GM21390 (cell line): ENCODE measurements around the gene FAM171A2.

Experiments
- ATAC-seq: cut with Tn5 transposase; IDR thresholded peaks from one replicate; pipeline ENCODE4 v1.9.1; 2021; ENCODE audit not compliant: unreplicated experiment

FAM171A2 gene

DNA sequence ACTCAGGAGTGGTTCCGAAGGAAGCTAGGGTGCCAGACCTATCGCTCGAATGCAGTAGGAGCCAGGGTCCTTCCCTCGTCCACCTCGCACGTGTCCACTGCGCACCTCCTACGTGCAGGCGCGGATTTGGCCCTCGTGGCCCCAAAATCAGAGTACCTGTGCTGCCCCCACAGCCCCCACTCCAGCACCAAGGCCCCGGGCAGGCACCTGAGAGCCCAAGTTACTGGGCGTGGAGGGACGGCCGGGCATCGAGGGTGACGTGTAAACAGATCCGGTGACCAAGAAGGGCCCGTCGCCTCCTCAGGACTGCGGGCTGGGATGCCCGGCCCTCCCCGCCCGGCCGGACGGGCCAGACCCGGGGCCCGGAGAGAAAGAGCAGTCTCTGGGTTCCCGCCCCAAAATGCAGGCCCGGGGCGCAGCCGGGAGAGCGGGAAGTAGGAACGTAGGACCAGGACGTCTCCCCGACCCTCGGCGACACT, 39.5 kb downstream of the FAM171A2 start:
- no peak for ATAC-seq

DNA sequence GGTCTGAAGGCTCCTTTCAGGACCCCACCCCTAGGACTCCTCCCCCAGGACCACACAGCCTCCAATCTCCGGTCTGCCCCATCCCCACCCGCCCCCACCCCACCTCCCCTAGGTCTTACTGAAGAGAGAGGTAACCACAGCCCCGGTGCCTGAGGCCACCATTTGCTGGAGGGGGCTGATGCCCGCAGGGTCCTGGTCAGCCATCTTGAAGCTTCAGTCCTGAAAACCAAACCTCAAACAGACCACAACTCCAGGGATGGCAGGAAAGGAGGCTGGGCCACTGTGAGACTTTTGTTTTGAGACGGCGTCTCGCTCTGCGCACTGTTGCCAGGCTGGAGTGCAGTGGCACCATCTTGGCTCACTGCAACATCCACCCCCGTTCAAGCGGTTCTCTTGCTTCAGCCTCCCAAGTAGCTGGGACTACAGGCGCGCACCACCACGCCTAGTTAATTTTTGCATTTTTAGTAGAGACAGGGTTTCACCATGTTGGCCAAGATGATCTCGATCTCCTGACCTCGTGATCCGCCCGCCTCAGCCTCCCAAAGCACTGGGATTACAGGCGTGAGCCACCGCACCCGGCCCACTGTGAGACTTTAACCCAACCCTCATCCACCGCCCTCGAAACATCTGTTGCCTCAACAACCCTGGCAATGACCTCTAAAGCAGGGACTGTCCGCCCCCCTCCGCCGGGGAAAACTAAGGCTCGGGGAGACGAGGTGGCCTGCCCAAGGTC, 40.1 kb downstream of the FAM171A2 start:
- no peak for ATAC-seq

DNA sequence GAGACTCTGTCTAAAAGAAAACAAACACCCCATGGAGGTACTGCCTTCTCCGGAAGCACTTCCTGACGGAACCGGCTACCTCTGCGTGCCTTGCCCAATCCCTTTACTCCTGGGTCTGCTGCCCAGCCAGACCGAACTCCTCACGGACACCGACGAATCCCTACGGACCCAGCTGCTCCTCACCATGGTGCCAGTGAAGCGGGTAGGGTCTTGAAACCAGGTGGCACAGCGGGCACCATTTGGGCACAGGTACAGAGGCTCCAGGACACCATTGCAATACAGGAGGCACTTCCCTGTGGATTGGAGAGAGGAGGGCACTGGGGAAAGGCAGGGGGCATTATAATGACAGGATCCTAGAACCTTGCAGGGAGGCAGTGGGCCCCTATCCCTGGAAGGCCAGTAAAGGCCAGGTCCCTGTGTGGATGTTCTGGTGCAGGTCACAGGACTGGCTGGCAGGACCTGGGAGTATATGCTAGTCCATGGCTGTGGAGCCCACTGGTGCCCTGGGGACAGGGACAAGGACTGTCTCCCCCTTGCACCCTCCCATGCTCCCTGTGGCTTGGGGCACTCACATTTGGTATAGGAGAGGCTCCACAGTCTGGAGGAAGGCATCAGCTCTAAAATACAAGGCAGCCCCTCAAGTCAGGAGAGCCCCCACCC, 41.3 kb downstream of the FAM171A2 start:
- ATAC-seq = no peak

DNA sequence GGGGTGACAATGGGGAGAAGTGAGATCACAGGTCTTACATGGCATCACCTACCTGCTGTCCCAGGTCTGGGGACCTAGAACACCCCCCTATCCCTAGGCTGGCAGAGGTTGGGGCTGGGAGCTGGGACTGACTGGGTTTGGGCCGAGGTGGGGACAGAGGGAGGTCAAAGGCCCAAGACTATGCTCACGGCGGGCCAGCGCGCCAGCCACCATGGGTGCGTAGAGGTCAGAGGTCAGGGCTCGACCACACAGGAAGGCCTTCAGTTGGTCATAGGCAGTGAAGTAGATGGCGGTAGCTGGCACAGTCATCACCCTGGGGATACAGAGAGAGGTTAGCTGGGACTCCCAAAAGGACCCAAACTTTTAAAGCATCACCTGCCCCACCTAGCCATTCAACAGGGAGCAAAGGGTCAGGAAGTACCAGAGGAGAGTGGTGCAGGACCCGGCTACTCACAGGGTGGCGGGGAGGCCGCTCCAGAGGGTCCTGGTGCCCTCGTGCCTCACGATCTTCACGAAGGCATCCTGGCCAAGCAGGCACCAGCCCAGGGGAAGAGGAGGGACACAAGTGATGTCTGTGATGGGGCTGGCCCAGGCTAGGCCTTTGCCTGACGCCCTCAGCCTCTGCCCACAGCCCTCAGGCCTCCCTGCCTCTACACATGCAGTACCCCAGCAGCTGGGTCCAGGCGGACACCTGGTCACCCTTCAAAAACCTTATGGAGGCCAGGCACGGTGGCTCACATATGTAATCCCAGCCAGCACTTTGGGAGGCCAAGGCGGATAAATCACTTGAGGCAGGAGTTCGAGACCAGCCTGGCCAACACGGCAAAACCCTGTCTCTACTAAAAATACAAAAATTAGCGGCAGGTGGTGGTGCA, 42.2 kb downstream of the FAM171A2 start:
- no peak for ATAC-seq

DNA sequence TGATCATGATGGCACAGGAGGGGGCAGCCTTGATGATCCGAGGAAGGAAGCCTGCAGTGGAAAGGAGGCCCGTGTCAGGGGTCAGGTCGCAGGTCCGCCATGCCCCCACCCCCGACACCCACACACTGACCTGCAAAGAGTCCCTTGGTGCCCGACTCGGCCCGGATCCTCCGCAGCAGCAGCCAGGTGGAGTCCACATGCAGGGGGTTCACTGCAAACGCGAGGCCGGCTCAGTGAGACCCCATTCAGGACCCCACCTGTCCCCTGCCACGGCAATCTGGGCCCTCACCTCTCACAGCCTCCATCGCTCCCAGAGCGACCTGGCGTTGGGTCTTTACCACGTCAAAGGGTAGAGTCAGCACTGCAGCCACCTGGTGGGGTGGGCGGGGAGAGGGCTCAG, 43.6 kb downstream of the FAM171A2 start:
- no peak for ATAC-seq

DNA sequence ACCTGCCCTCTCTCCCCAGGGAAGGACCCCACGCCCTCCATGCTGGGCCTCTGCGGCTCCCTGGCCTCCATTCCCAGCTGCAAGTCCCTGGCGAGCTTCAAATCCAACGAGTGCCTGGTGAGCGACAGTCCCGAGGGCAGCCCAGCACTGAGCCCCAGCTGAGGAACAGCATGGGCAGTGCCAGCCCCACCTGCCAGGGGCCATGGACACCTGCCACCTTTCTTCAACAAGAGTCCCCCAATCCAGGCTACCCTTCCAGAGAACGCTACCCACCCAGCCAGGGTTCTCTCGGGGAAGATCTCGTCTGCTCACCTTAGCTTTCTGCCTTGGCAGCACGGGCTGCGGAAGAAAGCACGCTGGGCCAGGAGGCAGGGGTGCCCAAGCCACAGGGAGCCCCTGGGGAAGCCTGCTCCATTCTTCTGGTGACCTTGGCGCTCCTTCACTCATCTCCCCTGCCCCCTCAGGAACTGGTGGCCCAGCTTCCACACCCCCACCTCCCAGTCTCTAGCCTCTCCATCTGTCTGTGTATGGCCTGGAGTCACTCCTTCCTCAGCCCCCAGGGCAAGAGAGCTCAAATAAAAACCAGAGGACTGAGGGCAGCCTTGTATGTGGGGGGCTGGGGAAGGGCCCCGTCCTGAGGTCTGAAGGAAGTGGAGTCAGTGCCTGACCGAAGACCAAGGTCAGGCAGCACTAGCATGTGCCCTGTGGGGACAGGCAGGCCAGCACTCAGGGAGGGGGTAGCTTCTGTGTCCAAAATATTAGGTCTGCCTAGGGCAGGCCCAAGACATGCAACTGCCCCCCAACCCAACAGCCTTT, 45.4 kb downstream of the FAM171A2 start:
- ATAC-seq = no peak

DNA sequence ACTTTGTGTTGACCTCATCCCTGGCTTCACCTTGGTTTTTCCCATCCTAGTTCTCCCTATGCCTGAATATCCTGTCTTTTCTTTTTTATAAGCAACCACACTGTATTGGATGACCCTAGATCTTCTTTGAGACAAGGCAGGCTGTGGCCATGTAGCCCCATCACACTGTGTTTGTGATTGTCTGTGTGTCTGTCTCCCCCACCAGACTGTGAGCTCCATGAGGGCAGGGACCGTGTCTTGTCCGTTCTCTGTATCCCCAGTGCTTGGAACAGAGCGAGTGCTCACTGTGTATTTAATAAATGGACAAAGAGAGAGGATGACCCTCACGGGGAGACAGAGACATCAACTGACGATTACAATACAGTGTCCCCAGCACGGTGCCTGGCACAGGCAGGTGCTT, 46.1 kb downstream of the FAM171A2 start:
- no peak for ATAC-seq

DNA sequence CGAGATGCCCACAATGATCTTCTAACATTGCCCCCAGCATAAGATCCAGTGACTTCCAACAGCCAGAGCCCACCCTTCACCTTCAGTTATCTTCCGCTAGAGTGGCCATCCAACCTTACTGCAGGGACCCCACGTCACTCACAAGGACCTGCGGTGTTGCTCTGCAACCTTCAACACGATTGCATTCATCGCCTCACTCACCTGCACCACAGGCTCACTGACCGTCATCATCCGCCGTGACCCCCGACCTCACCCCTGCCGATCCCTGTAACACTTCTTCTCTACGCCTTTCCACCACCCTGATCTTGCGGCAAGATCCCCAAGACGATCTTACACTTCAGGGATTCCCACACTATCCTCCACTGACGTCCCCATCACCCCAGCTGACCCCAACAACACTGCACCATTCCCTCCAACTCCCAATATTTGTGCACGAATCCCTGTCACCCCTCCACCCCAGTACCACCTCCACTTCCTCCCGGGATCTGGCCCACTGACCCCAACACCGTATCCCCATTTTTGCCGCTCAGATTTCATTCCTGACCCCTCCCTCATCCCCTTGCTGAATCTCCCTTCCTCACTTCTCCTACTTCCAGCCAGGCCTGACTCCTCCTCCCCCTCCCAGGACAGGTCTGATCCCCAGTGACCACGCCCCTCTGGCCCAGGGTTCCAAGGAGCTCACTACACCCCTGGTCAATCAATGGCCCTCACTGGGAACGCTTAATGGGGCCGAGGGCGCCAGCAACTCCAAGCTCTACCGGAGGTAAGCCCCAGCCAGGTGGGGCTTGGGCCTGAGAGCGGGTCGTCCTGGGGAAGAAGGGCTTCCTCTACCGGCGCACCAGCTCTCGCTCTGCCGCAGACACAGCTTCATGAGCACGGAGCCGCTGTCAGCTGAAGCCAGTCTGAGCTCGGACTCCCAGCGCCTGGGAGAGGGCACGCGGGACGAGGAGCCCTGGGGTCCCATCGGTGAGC, 47.6 kb downstream of the FAM171A2 start:
- no peak for ATAC-seq

DNA sequence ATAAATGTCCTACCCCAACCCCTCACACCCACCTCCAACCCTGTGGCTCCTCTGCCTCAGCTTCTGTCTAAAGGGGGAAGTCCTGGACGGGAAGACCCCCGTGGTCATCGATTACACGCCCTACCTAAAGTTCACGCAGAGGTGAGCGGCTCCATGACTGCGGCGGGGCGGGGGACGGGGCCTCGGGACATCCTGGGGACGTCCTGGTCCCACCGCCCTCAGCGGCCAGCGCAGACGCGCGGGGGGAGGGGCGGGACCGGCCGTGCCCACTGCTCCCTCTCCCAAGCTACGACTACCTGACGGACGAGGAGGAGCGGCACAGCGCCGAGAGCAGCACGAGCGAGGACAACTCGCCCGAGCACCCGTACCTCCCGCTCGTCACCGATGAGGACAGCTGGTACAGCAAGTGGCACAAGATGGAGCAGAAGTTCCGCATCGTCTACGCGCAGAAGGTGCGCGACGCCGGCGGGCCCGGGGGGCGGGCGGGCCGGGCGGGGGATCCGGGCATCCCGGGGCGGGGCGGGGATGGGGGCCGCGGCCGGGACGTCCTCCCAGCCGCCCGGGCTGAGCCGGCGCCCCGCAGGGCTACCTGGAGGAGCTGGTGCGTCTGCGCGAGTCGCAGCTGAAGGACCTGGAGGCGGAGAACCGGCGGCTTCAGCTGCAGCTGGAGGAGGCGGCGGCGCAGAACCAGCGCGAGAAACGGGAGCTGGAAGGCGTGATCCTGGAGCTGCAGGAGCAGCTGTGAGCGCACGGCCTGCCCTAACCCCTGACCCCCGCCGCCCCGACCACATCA, 48.6 kb downstream of the FAM171A2 start:
- no peak for ATAC-seq

DNA sequence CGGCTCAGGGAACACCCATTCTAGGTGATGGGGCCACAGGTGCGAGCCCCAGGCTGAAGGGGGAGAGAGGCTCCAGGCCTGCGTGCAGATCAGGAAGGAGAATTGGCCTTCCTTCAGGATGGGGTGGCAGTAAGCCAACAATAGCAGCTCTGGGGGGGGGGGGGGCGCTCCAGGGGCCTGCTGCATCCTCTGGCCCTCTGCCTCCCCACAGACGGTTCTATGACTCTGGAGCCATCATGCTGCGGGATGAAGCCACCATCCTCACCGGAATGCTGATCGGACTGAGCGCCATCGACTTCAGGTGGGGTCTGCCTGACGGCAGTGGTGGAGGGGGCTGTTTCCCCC, 49.2 kb downstream of the FAM171A2 start:
- no peak for ATAC-seq

DNA sequence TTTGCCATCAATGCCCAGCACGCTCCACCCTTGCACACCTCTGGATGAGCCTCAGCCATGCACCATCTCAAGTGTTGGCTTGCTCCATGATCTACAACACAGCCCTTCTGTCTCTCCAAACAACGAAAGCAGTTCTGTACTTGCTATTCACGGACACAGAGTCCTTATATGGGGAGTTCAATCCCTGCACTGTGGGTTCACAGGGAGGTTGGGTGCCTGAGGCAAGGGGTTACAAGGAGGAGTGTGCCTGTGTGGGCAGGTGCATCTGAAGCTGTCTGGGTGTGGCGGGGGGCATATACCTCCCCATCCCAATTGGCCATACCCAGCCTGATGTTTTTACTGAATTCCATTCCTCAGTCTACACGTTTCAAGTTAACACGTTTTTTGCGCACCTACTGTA, 49.6 kb downstream of the FAM171A2 start:
- ATAC-seq = no peak

DNA sequence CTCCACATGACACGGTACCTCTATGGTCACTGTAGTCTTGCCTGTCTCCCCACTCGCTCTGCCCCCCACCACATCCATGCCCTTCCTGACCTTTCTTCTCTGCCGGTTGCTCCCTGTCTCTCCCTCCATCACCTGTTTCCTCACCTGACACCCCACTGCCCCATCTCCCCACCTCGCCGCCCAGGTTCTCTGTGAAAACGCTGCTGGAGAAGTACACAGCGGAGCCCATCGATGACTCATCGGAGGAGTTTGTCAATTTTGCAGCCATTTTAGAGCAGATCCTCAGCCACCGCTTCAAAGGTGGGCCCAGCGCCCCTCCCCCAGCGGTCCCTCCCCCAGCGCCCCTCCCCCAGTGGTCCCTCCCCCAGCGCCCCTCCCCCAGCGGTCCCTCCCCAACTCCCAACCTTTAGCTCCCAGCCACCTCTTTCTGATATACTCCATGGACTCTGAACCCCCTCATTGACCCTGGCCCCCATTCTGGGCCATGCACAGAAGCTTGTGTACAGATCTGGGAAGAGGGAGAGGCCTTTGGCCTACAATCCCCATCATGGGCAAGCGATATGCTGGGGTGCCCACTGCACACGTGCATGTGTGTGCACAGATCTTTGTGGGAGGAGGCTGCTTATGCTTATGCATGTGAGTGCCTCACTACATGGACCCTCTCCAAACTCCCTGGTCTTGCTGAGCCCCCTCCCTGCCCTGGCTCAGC, 51.1 kb downstream of the FAM171A2 start:
- ATAC-seq = no peak

DNA sequence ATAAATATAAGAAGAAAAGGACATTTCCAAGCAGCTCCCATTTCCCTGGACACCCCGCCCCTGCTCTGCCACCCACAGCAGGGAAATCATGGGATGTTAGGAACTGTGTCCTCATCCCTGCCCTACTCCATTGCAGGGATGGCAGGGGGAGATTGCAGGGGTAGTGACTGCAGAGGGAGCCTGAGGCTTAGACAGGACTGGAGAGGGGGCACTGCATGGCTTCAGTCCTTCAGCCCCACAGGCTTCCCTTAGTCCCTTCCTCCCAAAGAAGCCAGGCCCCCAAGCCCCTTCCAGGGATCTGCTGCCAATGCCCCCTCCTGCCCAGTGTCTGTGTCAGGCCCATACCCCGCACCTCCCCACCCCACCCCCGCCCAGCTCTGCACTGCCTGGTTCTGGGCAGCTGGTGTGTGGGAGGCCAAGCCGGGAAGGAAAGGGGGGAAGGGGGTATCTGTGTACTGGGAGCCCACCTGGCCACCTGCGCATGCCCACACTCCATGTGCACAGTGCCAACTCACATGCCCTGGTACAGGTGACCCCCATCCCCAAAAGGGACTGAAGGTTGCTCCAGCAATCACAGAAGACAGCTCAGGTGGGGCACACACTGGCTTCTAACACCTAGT, 52.0 kb downstream of the FAM171A2 start:
- ATAC-seq = no peak

DNA sequence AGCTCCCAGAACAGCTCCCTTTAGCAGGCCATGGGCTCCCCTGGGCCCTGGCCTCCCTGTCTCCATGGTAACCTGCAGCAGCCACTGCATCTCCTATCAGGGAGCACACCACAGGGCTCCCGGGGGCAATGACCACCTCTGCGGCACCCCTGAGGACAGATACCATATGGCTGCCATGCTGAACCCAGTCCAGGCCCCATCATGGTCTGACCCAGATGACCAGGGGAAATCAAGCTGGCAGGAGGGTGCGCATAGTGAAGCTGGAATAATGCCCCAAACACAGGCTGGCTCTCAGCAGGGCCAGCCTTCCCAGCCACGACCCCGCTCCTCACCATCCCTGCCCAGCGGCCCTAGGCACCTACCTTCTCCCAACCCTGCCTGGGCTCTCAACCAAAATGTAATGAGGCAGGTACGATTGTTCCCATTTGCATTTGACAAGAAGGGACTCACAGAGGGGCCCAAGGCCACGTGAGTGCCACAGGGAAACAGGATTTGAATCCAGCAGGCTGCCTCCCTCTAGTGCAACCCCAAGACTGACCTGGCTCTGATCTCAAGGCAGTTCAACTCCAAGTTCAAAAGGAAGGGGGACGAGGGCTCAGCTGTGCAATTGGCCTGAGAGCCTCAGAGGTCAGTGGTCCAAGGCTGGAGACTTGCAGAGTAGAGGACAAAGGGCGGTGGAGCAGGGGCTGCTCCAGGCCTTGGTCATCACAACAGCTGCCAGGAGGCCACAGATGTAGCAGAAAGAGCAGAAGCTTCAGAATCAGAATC, 52.9 kb downstream of the FAM171A2 start:
- no peak for ATAC-seq

DNA sequence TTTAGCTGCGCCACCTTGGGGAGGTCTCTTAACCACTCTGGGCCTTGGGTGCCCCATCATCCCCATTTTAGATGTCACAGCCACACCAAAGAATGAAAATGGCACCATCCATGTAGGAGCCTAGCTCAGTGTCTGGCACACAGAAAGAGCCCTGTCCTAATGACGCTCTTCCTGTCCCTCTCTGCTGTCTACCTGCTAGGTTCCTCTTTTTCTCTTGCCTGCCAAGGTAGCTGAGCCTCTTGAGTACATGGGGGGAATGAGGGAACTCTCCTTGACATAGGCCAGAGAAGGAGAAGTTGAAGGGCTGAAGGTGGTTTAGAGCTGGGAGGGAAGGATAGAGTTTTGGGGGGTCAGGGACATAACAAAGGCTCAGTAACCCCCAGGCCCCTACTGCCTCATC, 53.5 kb downstream of the FAM171A2 start:
- no peak for ATAC-seq

DNA sequence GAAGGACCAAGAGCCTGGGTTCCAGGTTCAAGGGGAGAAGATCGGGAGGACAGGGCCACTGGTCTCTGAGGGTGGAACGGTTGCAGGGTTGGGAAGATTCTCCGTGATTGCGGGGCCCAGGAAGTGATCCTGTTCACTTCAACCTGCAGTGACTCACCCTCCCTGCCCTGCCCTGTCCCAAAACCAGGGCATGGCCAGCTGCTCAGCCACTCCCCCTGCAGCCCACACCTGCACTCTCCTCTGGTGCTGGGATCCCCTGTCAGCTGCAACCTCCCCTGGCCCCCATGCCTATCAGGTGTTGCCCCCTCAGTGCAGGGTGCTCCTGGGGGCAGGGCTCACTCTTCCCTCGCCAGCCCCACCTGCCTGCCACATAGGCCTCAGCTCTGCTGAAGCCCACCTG, 54.2 kb downstream of the FAM171A2 start:
- no peak for ATAC-seq

DNA sequence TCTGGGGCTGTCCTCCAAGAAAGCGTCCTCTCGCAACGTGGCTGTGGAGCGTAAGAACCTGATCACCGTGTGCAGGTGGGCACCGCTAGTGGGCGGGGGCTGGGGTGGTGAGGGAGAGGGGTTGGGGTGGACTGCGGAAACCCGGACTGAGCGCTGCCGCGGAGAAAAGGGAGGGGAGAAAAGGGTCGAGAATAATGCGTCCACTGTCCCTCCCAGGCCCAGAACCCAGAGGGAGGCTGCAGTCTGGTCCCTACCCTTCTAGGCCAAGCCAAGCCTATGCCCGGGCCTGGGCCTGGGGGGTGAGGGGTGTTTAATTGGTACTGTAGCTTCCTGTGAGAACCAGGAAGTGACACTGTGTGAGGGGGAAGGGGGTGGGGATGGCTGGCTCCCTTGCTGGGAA, 54.8 kb downstream of the FAM171A2 start:
- ATAC-seq = no peak
